Fibroblast of pulmonary artery (primary cell): ENCODE results near the gene ASNSD1.
A peak's percentile ranks its signal among the peaks of the same experiment; 100 is the strongest.

Experiments
- DNase-seq: peaks from one replicate; pipeline ENCODE4 v3.0.0-alpha.2; 2010; ENCODE audit warnings: low read depth
- H3K4me3 ChIP-seq: replicated peaks from 2 replicates; pipeline ENCODE4 v1.5.1; 2011; ENCODE audit warnings: low read depth, mild to moderate bottlenecking, control low read depth, low read length, moderate library complexity
- CTCF ChIP-seq: IDR thresholded peaks from 2 replicates; pipeline ENCODE4 v1.5.1; 2011; ENCODE audit warnings: mild to moderate bottlenecking, control low read depth, low read length, inconsistent platforms; ENCODE audit errors: missing control alignments

Gene ASNSD1

GRCh38 chr2:189674374-189675112 lies 13.3 kb downstream of the ASNSD1 start, which contains the start of gene ANKAR:
ANKAR (plus strand) TSS chr2:189674670; CDS start chr2:189676491, 1,821 bp downstream.
- H3K4me3 ChIP-seq, result peak within 1 kb of the TSS; percentile 74
- peak; percentile 93 for DNase-seq
- TF ChIP-seq CTCF, result peak; percentile 48

- no peak for TF ChIP-seq CTCF
- no peak overlapping the region for H3K4me3 ChIP-seq
- peak; percentile 62 for DNase-seq
These were observed 15.2 kb downstream of the ASNSD1 start for GRCh38 chr2:189676471-189676870.

GRCh38 chr2:189679226-189679625 lies 18.0 kb downstream of the ASNSD1 start:
- no peak for TF ChIP-seq CTCF
- DNase-seq, result no peak
- no peak overlapping the region for H3K4me3 ChIP-seq

- no peak for TF ChIP-seq CTCF
- no peak for DNase-seq
- no peak overlapping the region for H3K4me3 ChIP-seq
These were observed 19.9 kb downstream of the ASNSD1 start for GRCh38 chr2:189681203-189681602.

GRCh38 chr2:189681903-189682302 lies 20.6 kb downstream of the ASNSD1 start:
- no peak for TF ChIP-seq CTCF
- no peak for DNase-seq
- no peak overlapping the region for H3K4me3 ChIP-seq

- no peak for DNase-seq
- H3K4me3 ChIP-seq, result no peak overlapping the region
- no peak for TF ChIP-seq CTCF
These were observed 22.1 kb downstream of the ASNSD1 start for GRCh38 chr2:189683348-189683747.

- TF ChIP-seq CTCF, result no peak
- no peak overlapping the region for H3K4me3 ChIP-seq
- DNase-seq, result no peak
These were observed 23.6 kb downstream of the ASNSD1 start for GRCh38 chr2:189684811-189685210.
